Stomach (tissue), 9 donors: ENCODE measurements around the gene TMEM255B. TPM values are rescaled to one million over a fixed set of nuclear protein-coding genes. Genes with fewer than 3 reads are reported as not detected.
A peak's percentile ranks its signal among the peaks of the same experiment; 100 is the strongest.

Experiments
- DNase-seq, 2 donors: peaks; one replicate each; pipeline versions ENCODE4 v3.0.0 to v3.0.0-alpha.2; 2013 to 2019
- H3K27ac ChIP-seq, 5 donors: fragments of 200-600 bp in 4 of 5; sonication (generic) in 4 of 5; one replicate each; pipeline ENCODE4 v1.5.1; 2013 to 2019; ENCODE audit warnings: mild to moderate bottlenecking in 1 of 5, moderate library complexity in 1 of 5
- H3K27me3 ChIP-seq, 3 donors: fragments of 200-600 bp; sonication (generic); one replicate each; pipeline ENCODE4 v1.5.1; 2017 to 2019; ENCODE audit warnings: mixed run types in 1 of 3
- H3K36me3 ChIP-seq, 4 donors: fragments of 200-600 bp; sonication (generic); 1 replicate in 3 of 4; 2 replicates in 1 of 4; pipeline ENCODE4 v1.5.1; 2016 to 2019
- H3K4me1 ChIP-seq, 4 donors: fragments of 200-600 bp; sonication (generic); one replicate each; pipeline ENCODE4 v1.5.1; 2016 to 2019
- H3K4me3 ChIP-seq, 4 donors: fragments of 200-600 bp; sonication (generic) in 3 of 4; one replicate each; pipeline ENCODE4 v1.5.1; 2016 to 2019; ENCODE audit warnings: mild to moderate bottlenecking in 1 of 4
- H3K9me3 ChIP-seq, 4 donors: fragments of 200-600 bp; sonication (generic); one replicate each; pipeline ENCODE4 v1.5.1; 2016 to 2019
- EP300 ChIP-seq: sonication (generic); formaldehyde crosslinking; IDR thresholded peaks from one replicate; pipeline ENCODE4 v1.6.1; 2017; ENCODE audit warnings: antibody characterized with exemption
- POLR2A ChIP-seq, 4 donors: fragments of 450-650 bp; IDR thresholded peaks; one replicate each; pipeline ENCODE4 v1.6.1; 2016; ENCODE audit warnings: antibody characterized with exemption in 4 of 4, control low read depth in 2 of 4, mild to moderate bottlenecking in 1 of 4, moderate library complexity in 1 of 4
- POLR2AphosphoS5 ChIP-seq, 3 donors: sonication (generic); formaldehyde crosslinking; IDR thresholded peaks; one replicate each; pipeline ENCODE4 v1.6.1; 2016; ENCODE audit warnings: antibody characterized with exemption in 3 of 3
- WGBS, 5 donors: extraction: QIAGEN DNeasy Blood & Tissue Kit in 3 of 5; methylation state at CpG; one replicate each; pipeline versions ENCODE4 v1.1.5 to v1.1.7; 2013 to 2018; 5-methylcytosine and 5-hydroxymethylcytosine counted together
- intact Hi-C: fragments of 100-400 bp; cut with DNase I; formaldehyde crosslinking; loops from one replicate; pipeline ENCODE4 v1.15.1; 2023; ENCODE audit warnings: low total_unique reads
- polyA plus RNA-seq, 3 donors: library from polyadenylated mRNA; stranded (reverse); fragments of 200-250 nt; gene quantifications; one replicate each; pipeline ENCODE4 v1.2.3, GENCODE V29; 2013
- total RNA-seq, 5 donors: library from RNA; depleted of rRNA; stranded (reverse); fragments of >200 nt; gene quantifications; one replicate each; pipeline versions ENCODE4 v1.1.0 to v1.2.3, GENCODE V29; 2014 to 2016
- TF ChIP-seq, protein P1 (sequence below), 7 experiments: fragments of 450-650 bp in 4 of 7; fragments of 200-600 bp in 3 of 7; sonication (generic) in 3 of 7; IDR thresholded peaks; one replicate each; pipeline ENCODE4 v1.5.1; 2016 to 2019; ENCODE audit warnings: antibody characterized with exemption in 7 of 7, control low read depth in 2 of 7, mild to moderate bottlenecking in 1 of 7
- donor health status: healthy with polysubstance abuse.
- donor health status: Bipolar disorder and iron deficiency.
- donor health status: healthy.

TMEM255B gene
- total and polyA plus RNA-seq, 8 donors: 1.3 to 7.9 (median 4.6) TPM; not detected in 1

DNA sequence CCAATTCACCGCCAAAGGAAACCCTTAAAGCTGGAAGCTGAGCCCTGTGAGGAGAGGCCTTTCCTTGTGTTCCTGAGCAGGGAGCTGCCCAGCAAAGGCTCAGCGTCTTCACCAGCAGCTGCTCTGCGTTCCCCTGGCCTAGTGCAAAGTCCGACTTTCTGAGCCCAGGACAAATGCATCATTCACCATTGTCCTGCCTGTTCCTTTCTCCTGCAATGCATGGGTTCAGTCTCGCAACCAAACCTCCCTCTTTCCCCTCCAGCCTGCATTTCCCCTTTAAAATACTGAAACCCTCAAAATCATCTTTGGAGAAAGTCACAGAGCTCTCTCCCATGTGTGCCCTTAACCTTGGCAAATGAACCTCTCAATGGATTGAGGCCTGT lies 12.9 kb upstream of the TMEM255B start:
- Histone ChIP-seq H3K4me1 (peaks cover 0 to 10% (median 9%) of the 10 kb centered on the region in 4 donors), H3K9me3 (no peaks in the 10 kb centered on the region), H3K4me3 (no peak overlapping the region), H3K27ac (no peak overlapping the region), H3K27me3 (peaks cover 0 to 28% (median 0%) of the 10 kb centered on the region in 3 donors), H3K36me3 (no peaks in the 10 kb centered on the region)
- peak in 1 of 2 donors; percentile 68 for DNase-seq
- 54 to 62% (median 56%) methylated on average over 5 of the region's 5 CpGs for WGBS, 5 donors
- intact Hi-C loops: no loop called here
- TF ChIP-seq, protein P1, sequence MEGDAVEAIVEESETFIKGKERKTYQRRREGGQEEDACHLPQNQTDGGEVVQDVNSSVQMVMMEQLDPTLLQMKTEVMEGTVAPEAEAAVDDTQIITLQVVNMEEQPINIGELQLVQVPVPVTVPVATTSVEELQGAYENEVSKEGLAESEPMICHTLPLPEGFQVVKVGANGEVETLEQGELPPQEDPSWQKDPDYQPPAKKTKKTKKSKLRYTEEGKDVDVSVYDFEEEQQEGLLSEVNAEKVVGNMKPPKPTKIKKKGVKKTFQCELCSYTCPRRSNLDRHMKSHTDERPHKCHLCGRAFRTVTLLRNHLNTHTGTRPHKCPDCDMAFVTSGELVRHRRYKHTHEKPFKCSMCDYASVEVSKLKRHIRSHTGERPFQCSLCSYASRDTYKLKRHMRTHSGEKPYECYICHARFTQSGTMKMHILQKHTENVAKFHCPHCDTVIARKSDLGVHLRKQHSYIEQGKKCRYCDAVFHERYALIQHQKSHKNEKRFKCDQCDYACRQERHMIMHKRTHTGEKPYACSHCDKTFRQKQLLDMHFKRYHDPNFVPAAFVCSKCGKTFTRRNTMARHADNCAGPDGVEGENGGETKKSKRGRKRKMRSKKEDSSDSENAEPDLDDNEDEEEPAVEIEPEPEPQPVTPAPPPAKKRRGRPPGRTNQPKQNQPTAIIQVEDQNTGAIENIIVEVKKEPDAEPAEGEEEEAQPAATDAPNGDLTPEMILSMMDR (IDR thresholded peaks at IDR 0.05): no peak
- TF ChIP-seq EP300 (no peak), POLR2AphosphoS5 (IDR thresholded peaks at IDR 0.05) (no peak), POLR2A (IDR thresholded peaks at IDR 0.05) (no peak)

DNA sequence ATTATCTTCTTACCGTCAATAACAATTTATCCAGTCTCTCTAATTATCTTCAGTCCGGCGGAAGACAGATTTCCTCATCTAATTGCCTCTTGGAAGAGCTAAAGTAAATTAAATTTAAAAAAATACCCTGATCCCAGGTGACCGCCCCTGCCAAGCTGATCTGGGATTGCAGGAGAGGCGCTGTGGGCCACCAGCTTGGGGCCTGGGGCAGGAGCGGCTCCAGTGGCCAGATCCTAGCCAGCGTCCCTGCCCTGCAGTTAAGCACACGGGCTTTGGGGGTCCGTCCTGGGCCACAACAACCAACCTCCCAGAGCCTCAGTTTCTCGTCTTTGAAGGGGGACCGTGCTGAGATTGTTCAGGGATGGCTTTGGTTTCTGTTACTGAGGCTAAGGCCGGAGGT lies 12.4 kb upstream of the TMEM255B start:
- DNase-seq: no peak
- no peak overlapping the region for H3K4me3 ChIP-seq
- 86 to 93% (median 88%) methylated on average over 12 of the region's 12 CpGs for WGBS, 5 donors
- TF ChIP-seq EP300 (no peak), POLR2AphosphoS5 (IDR thresholded peaks at IDR 0.05) (no peak), POLR2A (IDR thresholded peaks at IDR 0.05) (no peak)
- TF ChIP-seq, protein P1 (IDR thresholded peaks at IDR 0.05): no peak
- peaks cover 0 to 10% (median 9%) of the 10 kb centered on the region in 4 donors for H3K4me1 ChIP-seq
- peaks cover 0 to 26% (median 0%) of the 10 kb centered on the region in 3 donors for H3K27me3 ChIP-seq
- no peaks in the 10 kb centered on the region for H3K9me3 ChIP-seq
- H3K27ac ChIP-seq: no peak overlapping the region
- no peaks in the 10 kb centered on the region for H3K36me3 ChIP-seq
- intact Hi-C loops: no loop called here

DNA sequence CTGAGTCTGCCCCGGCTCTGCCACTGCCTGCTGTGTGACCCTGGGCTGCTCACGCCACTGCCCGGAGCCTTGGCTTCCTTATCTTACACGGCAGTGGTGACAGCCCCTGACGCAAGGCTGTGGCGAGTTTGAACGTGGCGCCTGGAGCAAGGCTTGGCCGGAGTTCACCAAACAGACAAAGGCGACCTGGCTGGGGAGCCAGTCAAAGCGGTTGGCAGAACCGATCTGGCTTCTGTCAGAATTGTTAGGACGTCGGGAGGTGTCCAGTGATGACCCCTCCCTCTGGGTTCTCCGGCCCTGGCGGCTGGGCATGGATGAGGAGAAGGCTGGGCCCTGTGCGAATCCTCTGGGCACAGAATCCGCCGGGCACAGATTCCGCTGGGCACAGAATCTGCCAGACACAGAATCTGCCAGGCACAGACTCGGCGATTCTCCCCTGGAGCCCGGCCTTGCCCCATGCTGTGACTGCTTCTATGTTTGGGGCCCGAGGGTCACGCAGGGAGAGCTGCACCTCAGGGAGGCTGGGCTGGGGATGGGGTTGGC lies 11.7 kb upstream of the TMEM255B start:
- Histone ChIP-seq H3K9me3 (no peaks in the 10 kb centered on the region), H3K36me3 (no peaks in the 10 kb centered on the region), H3K27me3 (peaks cover 0 to 20% (median 0%) of the 10 kb centered on the region in 3 donors), H3K4me1 (peaks cover 0 to 3% (median 2%) of the 10 kb centered on the region in 4 donors), H3K27ac (no peak overlapping the region), H3K4me3 (no peak overlapping the region)
- intact Hi-C loops: no loop called here
- DNase-seq: no peak
- 85 to 88% (median 86%) methylated on average over 24 to 25 of the region's 25 CpGs for WGBS, 5 donors
- TF ChIP-seq POLR2AphosphoS5 (IDR thresholded peaks at IDR 0.05): no peak

DNA sequence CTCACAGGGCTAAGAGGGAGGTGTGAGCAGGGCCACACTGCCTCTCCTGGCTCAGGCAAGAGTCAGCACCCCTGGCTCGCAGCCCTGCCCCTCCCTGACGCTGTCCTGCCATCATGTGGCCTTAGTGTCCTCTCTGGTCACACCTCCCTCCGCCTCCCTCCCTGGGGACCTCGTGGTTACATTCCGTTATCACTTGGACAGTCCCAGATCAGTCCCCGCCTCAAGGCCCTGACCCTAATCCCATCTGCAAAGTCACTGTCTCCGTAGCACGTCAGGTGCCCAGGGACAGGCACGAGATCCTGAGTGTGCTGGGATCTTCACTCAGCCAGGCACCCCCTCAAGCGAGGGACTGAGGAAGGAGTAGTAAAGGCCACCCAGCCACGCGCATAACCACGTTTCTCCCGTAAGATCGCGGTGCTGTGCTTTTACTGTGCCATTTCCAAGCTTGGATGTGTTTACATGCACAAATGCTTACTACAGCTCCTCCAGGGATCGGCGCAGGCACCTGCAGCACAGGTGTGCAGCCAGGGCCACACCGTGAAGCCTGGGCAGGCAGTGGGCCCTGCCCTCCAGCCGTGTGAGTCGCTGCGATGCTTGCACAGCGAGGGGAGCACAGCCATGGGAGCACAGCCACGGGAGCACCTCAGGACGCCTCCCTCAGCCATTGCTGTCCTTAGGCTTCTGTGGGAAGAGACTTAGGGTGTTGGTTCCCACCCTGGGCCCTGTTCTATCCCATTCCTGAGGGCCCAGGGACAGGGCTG lies 10.7 kb upstream of the TMEM255B start:
- intact Hi-C loops: no loop called here
- Histone ChIP-seq H3K27me3 (peaks cover 0 to 11% (median 0%) of the 10 kb centered on the region in 3 donors), H3K9me3 (no peaks in the 10 kb centered on the region), H3K4me1 (no peaks in the 10 kb centered on the region), H3K36me3 (no peaks in the 10 kb centered on the region), H3K27ac (no peak overlapping the region), H3K4me3 (no peak overlapping the region)
- 78 to 84% (median 81%) methylated on average over 17 to 25 of the region's 25 CpGs for WGBS, 5 donors
- DNase-seq: no peak
- TF ChIP-seq POLR2AphosphoS5 (IDR thresholded peaks at IDR 0.05): no peak
- TF ChIP-seq POLR2A (IDR thresholded peaks at IDR 0.05): no peak
- TF ChIP-seq, protein P1 (IDR thresholded peaks at IDR 0.05): no peak
- TF ChIP-seq EP300: no peak
